SK-N-SH (cell line): ENCODE data around the gene FAM222A. TPM values are rescaled to one million over a fixed set of nuclear protein-coding genes. Genes with fewer than 3 reads are reported as not detected.

Experiments
- CTCF ChIA-PET: fragments of 300-600, 350-600 bp; formaldehyde crosslinking; extraction: SDS; loops from one replicate; lab custom pipeline; 2021; lab: Yijun Ruan, JAX
- POLR2A ChIA-PET: fragments of 350-600 bp; sonication (Branson Sonifier 250); formaldehyde crosslinking; extraction: SDS; loops from one replicate; lab custom pipeline; 2020; ENCODE audit warnings: antibody characterized with exemption, inconsistent platforms; lab: Yijun Ruan, JAX
- DNase-seq: peaks from one replicate; pipeline ENCODE4 v3.0.0; 2012
- H2AFZ ChIP-seq: fragments of 200-600 bp; sonication (generic); 2 replicates; pipeline ENCODE4 v1.8.1; 2016; ENCODE audit warnings: antibody characterized with exemption, mild to moderate bottlenecking, low read depth
- H3F3A ChIP-seq: fragments of 200-600 bp; sonication (generic); replicated peaks from 2 replicates; pipeline ENCODE3; 2016; ENCODE audit warnings: antibody characterized with exemption, mild to moderate bottlenecking; ENCODE audit not compliant: insufficient read depth
- H3K27ac ChIP-seq, 2 experiments: fragments of 200-500 bp in 1 of 2; fragments of 200-600 bp in 1 of 2; sonication (Bioruptor generic) in 1 of 2; sonication (generic), shearing (Covaris generic) in 1 of 2; 2 replicates each; pipeline versions ENCODE4 v1.5.1 to v1.6.1; 2014 to 2016; ENCODE audit warnings: low read depth in 2 of 2, inconsistent platforms in 1 of 2, low read length in 1 of 2, mild to moderate bottlenecking in 1 of 2, mixed read lengths in 1 of 2
- H3K27me3 ChIP-seq: fragments of 200-600 bp; sonication (generic), shearing (Covaris generic); 2 replicates; pipeline ENCODE4 v1.6.1; 2016; ENCODE audit warnings: mixed run types; ENCODE audit not compliant: insufficient read depth
- H3K36me3 ChIP-seq, 2 experiments: fragments of 200-500 bp in 1 of 2; fragments of 200-600 bp in 1 of 2; sonication (Bioruptor generic) in 1 of 2; sonication (generic) in 1 of 2; replicated peaks in 1 of 2; 2 replicates each; pipeline versions ENCODE3 to v1.5.1; 2014 to 2016; ENCODE audit warnings: low read length in 1 of 2, mild to moderate bottlenecking in 1 of 2; ENCODE audit not compliant: insufficient read depth in 2 of 2, control insufficient read depth in 1 of 2
- H3K4me1 ChIP-seq, 2 experiments: fragments of 200-500 bp in 1 of 2; fragments of 200-600 bp in 1 of 2; sonication (Bioruptor generic) in 1 of 2; sonication (generic), shearing (Covaris generic) in 1 of 2; 2 replicates each; pipeline versions ENCODE4 v1.5.1 to v1.6.1; 2014 to 2016; ENCODE audit warnings: low read depth in 1 of 2, low read length in 1 of 2, mixed run types in 1 of 2; ENCODE audit not compliant: insufficient read depth in 2 of 2, control insufficient read depth in 1 of 2
- H3K4me2 ChIP-seq: fragments of 200-600 bp; sonication (generic), shearing (Covaris generic); 2 replicates; pipeline ENCODE4 v1.6.1; 2017; ENCODE audit warnings: mixed run types
- H3K4me3 ChIP-seq, 2 experiments: fragments of 200-500 bp in 1 of 2; fragments of 200-600 bp in 1 of 2; sonication (Bioruptor generic) in 1 of 2; sonication (generic), shearing (Covaris generic) in 1 of 2; 2 replicates each; pipeline versions ENCODE4 v1.5.1 to v1.8.1; 2014 to 2016; ENCODE audit warnings: low read depth in 2 of 2, inconsistent platforms in 1 of 2, low read length in 1 of 2, mild to moderate bottlenecking in 1 of 2, mixed read lengths in 1 of 2, moderate library complexity in 1 of 2
- H3K79me2 ChIP-seq: fragments of 200-600 bp; sonication (generic); 2 replicates; pipeline ENCODE4 v1.8.1; 2017; ENCODE audit warnings: mild to moderate bottlenecking; ENCODE audit not compliant: insufficient read depth
- H3K9ac ChIP-seq: fragments of 200-600 bp; sonication (generic); 2 replicates; pipeline ENCODE4 v1.6.1; 2017; ENCODE audit warnings: mixed run types
- H3K9me2 ChIP-seq: fragments of 200-600 bp; sonication (generic); 2 replicates; pipeline ENCODE4 v1.6.1; 2017; ENCODE audit warnings: mixed run types
- H3K9me3 ChIP-seq: fragments of 200-600 bp; sonication (generic); 2 replicates; pipeline ENCODE4 v1.6.1; 2017; ENCODE audit warnings: mixed run types, mild to moderate bottlenecking, moderate library complexity
- H4K20me1 ChIP-seq: fragments of 200-600 bp; sonication (generic); 2 replicates; pipeline ENCODE4 v1.6.1; 2017; ENCODE audit warnings: mild to moderate bottlenecking, mixed run types; ENCODE audit not compliant: insufficient read depth
- CHD2 ChIP-seq: fragments of 150-350 bp; IDR thresholded peaks from 2 replicates; pipeline ENCODE4 v1.6.1; 2018; ENCODE audit warnings: low read length; ENCODE audit not compliant: partially characterized antibody
- EZH2phosphoT487 ChIP-seq: fragments of 200-600 bp; sonication (generic); IDR thresholded peaks from 2 replicates; pipeline ENCODE4 v1.6.1; 2017; ENCODE audit warnings: low read depth, mixed run types, mild to moderate bottlenecking, antibody characterized with exemption, moderate library complexity, borderline replicate concordance
- FOSL2 ChIP-seq: IDR thresholded peaks from 2 replicates; pipeline ENCODE4 v1.4.0; 2012; ENCODE audit warnings: low read depth, mild to moderate bottlenecking, moderate library complexity, borderline replicate concordance
- FOXM1 ChIP-seq: IDR thresholded peaks from 2 replicates; pipeline ENCODE4 v1.4.0; 2012; ENCODE audit warnings: low read depth, mild to moderate bottlenecking
- GABPA ChIP-seq: IDR thresholded peaks from 2 replicates; pipeline ENCODE4 v1.4.0; 2012; ENCODE audit warnings: low read depth, mild to moderate bottlenecking
- GATA2 ChIP-seq: sonication (generic); formaldehyde crosslinking; IDR thresholded peaks from 2 replicates; pipeline ENCODE4 v1.5.0; 2020; ENCODE audit warnings: mild to moderate bottlenecking, missing genetic modification reagents
- JUND ChIP-seq: IDR thresholded peaks from 2 replicates; pipeline ENCODE4 v1.4.0; 2012
- MXI1 ChIP-seq: IDR thresholded peaks from 2 replicates; pipeline ENCODE4 v1.6.1; 2012; ENCODE audit warnings: mild to moderate bottlenecking, low read depth, low read length, improper control_type of control experiment
- NRF1 ChIP-seq: IDR thresholded peaks from 2 replicates; pipeline ENCODE4 v1.6.1; 2012; ENCODE audit warnings: low read depth, mild to moderate bottlenecking, low read length
- POLR2AphosphoS5 ChIP-seq: IDR thresholded peaks from 2 replicates; pipeline ENCODE4 v1.6.1; 2012; ENCODE audit warnings: low read depth, low read length
- RAD21 ChIP-seq: IDR thresholded peaks from 2 replicates; pipeline ENCODE4 v1.6.1; 2012; ENCODE audit warnings: mild to moderate bottlenecking, low read length
- RCOR1 ChIP-seq: fragments of 150-350 bp; IDR thresholded peaks from 2 replicates; pipeline ENCODE4 v1.6.1; 2017; ENCODE audit warnings: antibody characterized with exemption, low read length
- RFX5 ChIP-seq: IDR thresholded peaks from 2 replicates; pipeline ENCODE4 v1.6.1; 2012; ENCODE audit warnings: mild to moderate bottlenecking, improper control_type of control experiment, low read length
- SIN3A ChIP-seq: IDR thresholded peaks from 2 replicates; pipeline ENCODE4 v1.6.1; 2012; ENCODE audit warnings: low read depth, mild to moderate bottlenecking, low read length, moderate library complexity, borderline replicate concordance
- SMC3 ChIP-seq: IDR thresholded peaks from 2 replicates; pipeline ENCODE4 v1.6.1; 2012; ENCODE audit warnings: low read depth, low read length, improper control_type of control experiment
- TAF1 ChIP-seq: IDR thresholded peaks from 2 replicates; pipeline ENCODE4 v1.6.1; 2012; ENCODE audit warnings: low read depth, mild to moderate bottlenecking, low read length, moderate library complexity, borderline replicate concordance
- TCF12 ChIP-seq: IDR thresholded peaks from 2 replicates; pipeline ENCODE4 v1.4.0; 2012
- USF2 ChIP-seq: fragments of 150-350 bp; IDR thresholded peaks from 2 replicates; pipeline ENCODE4 v1.6.1; 2017; ENCODE audit warnings: antibody characterized with exemption, low read length, low read depth, borderline replicate concordance
- WGBS: methylation state at CpG from one replicate; pipeline ENCODE4 v1.1.6; 2017; ENCODE audit warnings: low lambda C conversion rate; 5-methylcytosine and 5-hydroxymethylcytosine counted together
- polyA plus RNA-seq, 3 experiments: library from polyadenylated mRNA; depleted of rRNA; stranded (reverse); fragments of >200 nt; gene quantifications; 2 replicates each; pipeline ENCODE4 v1.2.3, GENCODE V29; 2012

The FAM222A gene
- polyA plus RNA-seq, 1 of the 3 experiments (the other 2 are of a cell fraction), result 1.6 TPM

- H3K4me1 ChIP-seq, result peaks cover 0 to 14% of the 10 kb centered on the region in 2 experiments; a peak in 1 of 4 replicates
- no peak overlapping the region for H3K4me2 ChIP-seq
- H3K27me3 ChIP-seq, result no peaks in the 10 kb centered on the region
- no peak overlapping the region for H2AFZ ChIP-seq
- ChIA-PET CTCF (no interaction called here), POLR2A (no interaction called here)
- no peak overlapping the region for H3K4me3 ChIP-seq
- H3K9me3 ChIP-seq, result no peaks in the 10 kb centered on the region
- H3K9ac ChIP-seq, result no peak overlapping the region
- H3K79me2 ChIP-seq, result no peaks in the 10 kb centered on the region
- DNase-seq, result no peak
- TF ChIP-seq SIN3A, result no peak
- TF ChIP-seq FOXM1, result no peak
- TF ChIP-seq, all 33 proteins: peak for 0
- no peak overlapping the region for H3K27ac ChIP-seq
- H3K9me2 ChIP-seq, result no peaks in the 10 kb centered on the region
- no peaks in the 10 kb centered on the region for H3K36me3 ChIP-seq
- H4K20me1 ChIP-seq, result no peaks in the 10 kb centered on the region
- no peaks in the 10 kb centered on the region for H3F3A ChIP-seq
Measured at GRCh38 chr12:109683316-109683715, 30.3 kb upstream of the FAM222A start.

- Histone ChIP-seq H3K27ac (no peak overlapping the region), H3K79me2 (no peaks in the 10 kb centered on the region), H2AFZ (no peak overlapping the region), H3K9ac (no peak overlapping the region), H4K20me1 (no peaks in the 10 kb centered on the region), H3K9me3 (no peaks in the 10 kb centered on the region), H3K27me3 (no peaks in the 10 kb centered on the region), H3K4me3 (no peak overlapping the region), H3K9me2 (no peaks in the 10 kb centered on the region), H3F3A (no peaks in the 10 kb centered on the region), H3K4me2 (no peak overlapping the region), H3K4me1 (no peaks in the 10 kb centered on the region), H3K36me3 (no peaks in the 10 kb centered on the region)
- POLR2A ChIA-PET, result no interaction called here
- CTCF ChIA-PET, result interaction anchor here (1.0 kb wide), 1 partner anchor 22 kb away, joined by 3 read pairs; no protein-coding TSS in a partner anchor
- WGBS, result 71% methylated on average over 10 of the region's 10 CpGs
- no peak for TF ChIP-seq CHD2
- no peak for TF ChIP-seq RCOR1
- TF ChIP-seq POLR2AphosphoS5, result no peak
- no peak for TF ChIP-seq GATA2 (CRISPR knock-in tag)
- no peak for TF ChIP-seq JUND
- no peak for TF ChIP-seq TAF1
- TF ChIP-seq EZH2phosphoT487, result no peak
- DNase-seq, result no peak
Measured at GRCh38 chr12:109685574-109686447, 27.8 kb upstream of the FAM222A start.

GRCh38 chr12:109686523-109686922 is 27.1 kb upstream of the FAM222A start:
- H3K9me2 ChIP-seq, result no peaks in the 10 kb centered on the region
- no peak overlapping the region for H3K9ac ChIP-seq
- H3K79me2 ChIP-seq, result no peaks in the 10 kb centered on the region
- H2AFZ ChIP-seq, result no peak overlapping the region
- no peaks in the 10 kb centered on the region for H3K4me1 ChIP-seq
- H3K27ac ChIP-seq, result no peak overlapping the region
- ChIA-PET POLR2A (no interaction called here), CTCF (interaction anchor here (1.8 kb wide), 1 partner anchor 89 kb away, joined by 7 read pairs; no protein-coding TSS in a partner anchor)
- no peaks in the 10 kb centered on the region for H3F3A ChIP-seq
- no peaks in the 10 kb centered on the region for H3K36me3 ChIP-seq
- H3K27me3 ChIP-seq, result no peaks in the 10 kb centered on the region
- DNase-seq, result no peak
- H3K9me3 ChIP-seq, result no peaks in the 10 kb centered on the region
- no peaks in the 10 kb centered on the region for H4K20me1 ChIP-seq
- 66% methylated on average over 4 of the region's 7 CpGs for WGBS
- no peak overlapping the region for H3K4me3 ChIP-seq
- no peak overlapping the region for H3K4me2 ChIP-seq
- no peak for TF ChIP-seq GABPA
- TF ChIP-seq RAD21, result no peak
- no peak for TF ChIP-seq TCF12
- no peak for TF ChIP-seq JUND
- TF ChIP-seq FOSL2, result no peak
- no peak for TF ChIP-seq USF2
- TF ChIP-seq GATA2 (CRISPR knock-in tag), result no peak
- TF ChIP-seq TAF1, result no peak
- no peak for TF ChIP-seq NRF1
- no peak for TF ChIP-seq MXI1
- TF ChIP-seq FOXM1, result no peak
- no peak for TF ChIP-seq RFX5
- no peak for TF ChIP-seq SMC3
